ENCODE results near the gene GLMP.

GLMP gene

DNA sequence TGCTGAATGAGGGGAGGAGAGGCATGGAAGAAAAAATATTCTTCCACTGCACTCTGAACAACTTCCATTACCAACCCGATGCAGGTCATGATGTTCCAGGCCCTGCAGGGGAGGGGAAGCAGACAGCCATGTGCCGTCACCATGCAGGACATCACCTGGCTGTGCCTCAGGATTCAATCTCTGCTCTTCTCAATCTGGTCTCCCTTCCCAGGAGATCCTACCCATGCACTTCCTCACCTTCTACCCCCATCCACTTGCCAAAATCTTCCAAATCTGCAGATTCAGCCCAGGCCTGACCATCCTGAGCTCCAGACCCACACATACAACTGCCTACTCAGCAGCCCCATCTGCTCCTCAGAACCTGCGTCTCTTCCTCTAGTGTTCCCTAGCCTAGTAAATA is 41.8 kb downstream of the GLMP start:
- H3K4me3 ChIP-seq (ENCODE audit: low read depth, low read length), result no peak overlapping the region

DNA sequence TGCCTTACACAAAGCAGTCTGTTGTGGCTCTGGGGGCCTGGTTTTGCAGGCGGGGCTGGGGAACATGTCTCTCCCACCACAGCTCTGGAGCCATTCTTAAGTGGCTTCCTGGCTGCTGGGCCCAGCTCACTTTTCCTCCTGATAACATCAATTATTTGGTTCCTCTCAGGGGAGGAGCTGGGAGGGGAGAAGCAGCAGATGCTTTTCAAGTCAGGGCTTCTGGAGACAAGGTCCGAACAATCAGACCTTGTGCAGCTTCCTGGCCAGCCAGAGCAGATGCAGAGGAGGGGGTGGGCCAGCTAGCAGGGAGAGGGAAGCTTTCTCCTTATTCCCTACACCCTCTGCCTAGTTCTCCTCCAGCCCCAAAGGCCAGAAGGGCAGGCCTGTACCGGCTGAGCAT is 44.0 kb downstream of the GLMP start:
- H3K4me3 ChIP-seq (ENCODE audit: low read depth, low read length), result no peak overlapping the region

DNA sequence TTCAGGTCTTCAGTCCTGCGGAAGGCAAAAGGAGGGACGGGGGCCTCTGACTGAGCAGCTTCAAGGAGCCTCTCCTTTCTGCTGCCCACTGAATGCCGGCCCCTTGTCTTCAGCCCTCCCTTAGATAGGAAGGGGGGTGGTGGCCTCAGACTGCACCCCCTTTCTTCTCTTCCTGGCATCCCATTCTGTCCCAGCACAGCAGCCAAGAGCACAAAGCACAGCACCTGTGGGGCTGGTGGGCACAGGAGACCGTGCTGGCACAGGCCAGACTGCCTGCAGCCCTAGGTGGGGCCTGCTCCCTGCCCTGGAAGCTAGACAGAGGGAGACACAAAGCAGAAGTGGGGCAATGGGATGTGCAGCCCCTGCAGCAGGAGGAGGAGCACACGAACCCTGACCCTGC is 45.9 kb downstream of the GLMP start:
- no peak overlapping the region for H3K4me3 ChIP-seq (ENCODE audit: low read depth, low read length)

DNA sequence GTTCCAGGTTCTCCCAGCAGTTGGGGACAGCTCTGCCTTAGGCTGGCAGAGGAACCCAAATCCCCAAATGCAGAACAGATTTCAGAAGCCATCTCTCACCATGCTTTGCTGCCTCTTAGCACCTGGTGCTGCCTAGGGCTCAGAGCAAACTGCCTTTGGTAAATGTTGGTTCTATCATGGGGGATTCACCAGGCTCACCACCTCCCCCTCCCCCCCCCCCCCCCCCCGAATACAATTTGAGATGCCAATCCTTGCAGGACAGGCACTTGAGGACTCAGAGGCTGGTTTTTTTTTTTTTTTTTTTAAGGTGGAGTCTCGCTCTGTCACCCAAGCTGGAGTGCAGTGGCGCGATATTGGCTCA is 47.2 kb downstream of the GLMP start:
- H3K4me3 ChIP-seq (ENCODE audit: low read depth, low read length), result no peak overlapping the region

DNA sequence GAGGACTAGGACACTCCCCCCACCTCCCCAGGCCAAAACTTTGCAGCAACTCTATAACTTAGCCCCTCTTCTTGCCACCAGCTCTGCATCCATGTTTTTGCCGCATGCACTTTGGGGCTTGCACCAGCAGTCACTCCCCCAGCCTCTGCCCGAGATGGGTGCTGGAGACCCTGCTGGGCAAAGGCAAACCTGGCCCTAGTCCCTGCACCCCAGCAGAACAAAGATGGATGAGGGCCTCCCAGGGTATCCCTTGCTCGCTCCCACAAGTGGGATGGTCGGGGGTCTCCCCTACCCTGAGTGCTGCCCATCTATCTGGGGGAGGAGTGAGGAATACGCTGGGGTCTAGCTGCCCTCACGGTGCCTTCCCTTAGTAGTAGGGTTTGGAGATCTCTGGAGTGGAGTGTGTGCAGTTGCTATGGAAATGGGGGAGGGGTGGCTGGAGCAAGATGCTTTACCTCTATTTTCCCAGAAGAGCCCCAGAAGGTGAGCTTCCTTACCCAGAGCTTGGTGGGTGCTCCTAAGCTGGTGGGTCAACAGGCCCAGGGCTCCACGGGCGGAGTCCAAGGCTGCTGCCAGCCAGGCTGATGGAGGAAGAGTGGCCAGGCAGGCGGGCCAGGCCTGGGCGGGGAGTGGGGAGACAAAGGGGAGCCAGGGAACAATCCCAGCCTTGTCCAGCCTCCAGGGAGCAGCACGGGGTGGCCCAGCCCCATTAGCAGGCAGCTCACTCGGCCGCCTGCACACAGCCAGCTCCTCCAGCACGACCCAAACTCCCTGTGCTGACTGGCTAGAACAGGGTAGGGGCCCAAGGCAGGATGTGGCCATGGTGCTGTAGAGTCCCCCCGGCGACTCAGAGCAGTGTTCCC is 47.8 kb downstream of the GLMP start, which contains the start of gene PAQR6:
TSS of gene PAQR6 (minus strand) at position 597 of the 863 bp plus-strand sequence. CDS start 1,325 bp downstream, outside the sequence.
- H3K4me3 ChIP-seq (ENCODE audit: low read depth, low read length), result no peak within 1 kb of the TSS

DNA sequence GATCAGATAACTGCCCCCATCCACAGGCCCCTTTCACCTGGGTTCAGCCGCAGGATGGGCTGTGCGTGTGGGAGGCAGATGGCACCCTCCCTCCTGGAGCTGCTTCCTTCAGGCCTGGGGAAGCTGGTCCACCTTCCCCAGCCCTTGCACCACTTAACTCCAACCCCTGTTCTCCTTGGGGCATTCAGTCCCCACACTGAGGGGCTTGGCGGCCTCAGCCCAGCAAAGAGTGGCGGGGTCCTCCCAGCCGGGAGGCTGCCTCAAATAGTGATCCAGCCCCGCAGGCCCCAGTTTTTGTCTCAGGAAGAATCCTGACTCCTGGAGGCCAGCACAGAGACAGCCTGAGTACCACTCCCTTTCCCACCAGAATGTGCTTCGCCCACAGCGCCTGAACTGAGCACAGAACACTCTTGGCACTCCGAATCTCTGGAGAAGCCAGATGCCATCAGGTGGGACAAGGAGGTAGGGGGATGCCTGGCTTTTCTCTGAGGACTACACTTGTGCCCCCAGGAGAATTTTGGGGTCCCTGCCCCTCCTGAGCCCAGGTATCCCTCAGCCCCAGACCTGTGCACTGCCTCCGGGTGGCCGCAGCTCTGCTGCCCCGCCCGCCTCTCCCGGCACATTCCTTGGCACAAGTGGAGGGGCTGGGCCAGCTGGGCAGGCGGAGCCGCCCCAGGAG is 48.6 kb downstream of the GLMP start:
- no peak overlapping the region for H3K4me3 ChIP-seq (ENCODE audit: low read depth, low read length)

DNA sequence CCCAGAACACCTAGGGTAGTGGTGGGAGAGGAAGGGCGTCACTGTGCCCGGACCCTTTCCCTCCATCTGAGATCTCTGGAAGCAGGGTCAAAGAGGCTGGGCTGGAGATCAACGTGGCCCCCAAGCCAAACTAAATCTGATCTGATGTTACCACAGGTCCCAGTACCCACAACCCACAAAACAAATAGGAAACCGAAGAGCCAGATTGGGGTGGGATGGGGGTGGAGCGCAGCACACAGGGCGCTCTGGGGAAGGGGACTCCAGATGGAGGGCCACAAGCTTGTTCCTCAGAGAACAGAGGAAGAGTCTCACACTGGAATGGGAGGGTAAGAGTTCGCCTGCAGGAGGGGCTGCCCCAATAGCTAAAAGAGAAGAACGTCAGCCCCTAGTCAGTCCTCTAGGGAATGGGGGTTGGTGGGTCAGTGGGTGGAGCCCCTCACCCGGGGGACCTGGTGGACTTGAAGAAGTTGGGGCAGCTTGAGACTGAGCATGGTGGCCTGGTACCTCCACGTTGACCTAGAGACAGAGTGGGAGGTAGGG is 49.2 kb downstream of the GLMP start:
- H3K4me3 ChIP-seq (ENCODE audit: low read depth, low read length), result no peak overlapping the region

DNA sequence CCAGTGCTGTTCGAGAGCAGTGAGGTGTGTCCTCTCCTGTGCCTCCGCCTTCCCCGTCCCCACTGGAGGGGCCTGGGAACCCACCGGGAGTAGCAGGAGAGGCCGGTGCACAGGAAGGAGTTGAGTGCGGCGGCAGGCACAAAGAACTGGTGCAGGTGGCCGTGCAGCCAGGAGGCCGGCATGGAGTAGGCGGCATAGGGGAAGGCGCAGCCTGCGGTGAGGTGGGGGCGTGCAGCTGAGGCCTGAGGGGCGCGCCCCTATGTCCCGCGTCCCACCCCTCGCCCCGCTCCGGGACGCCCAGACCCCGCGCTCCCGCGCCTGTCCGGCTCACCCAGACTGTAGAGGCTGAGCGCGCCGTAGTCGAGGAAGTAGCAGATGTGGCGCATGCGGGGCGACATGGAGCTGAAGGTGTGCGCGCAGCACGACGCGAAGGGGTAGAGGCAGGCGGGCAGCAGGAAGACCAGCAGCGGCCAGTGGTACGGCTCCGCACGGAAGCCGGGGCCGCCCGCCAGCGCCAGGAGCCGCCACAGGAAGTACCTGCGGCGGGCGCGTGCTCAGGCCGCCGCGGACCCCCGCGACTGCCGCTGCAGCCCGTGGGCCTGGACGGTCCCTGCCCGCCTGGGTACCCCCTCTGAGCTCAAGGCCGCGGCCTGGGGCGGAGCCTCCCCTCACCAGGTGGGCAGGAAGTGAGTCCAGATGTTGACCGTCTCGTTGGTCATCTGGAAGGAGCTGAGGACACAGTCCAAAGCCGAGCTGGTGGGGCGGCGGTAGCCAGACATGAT is 49.8 kb downstream of the GLMP start:
- H3K4me3 ChIP-seq (ENCODE audit: low read depth, low read length), result no peak overlapping the region

DNA sequence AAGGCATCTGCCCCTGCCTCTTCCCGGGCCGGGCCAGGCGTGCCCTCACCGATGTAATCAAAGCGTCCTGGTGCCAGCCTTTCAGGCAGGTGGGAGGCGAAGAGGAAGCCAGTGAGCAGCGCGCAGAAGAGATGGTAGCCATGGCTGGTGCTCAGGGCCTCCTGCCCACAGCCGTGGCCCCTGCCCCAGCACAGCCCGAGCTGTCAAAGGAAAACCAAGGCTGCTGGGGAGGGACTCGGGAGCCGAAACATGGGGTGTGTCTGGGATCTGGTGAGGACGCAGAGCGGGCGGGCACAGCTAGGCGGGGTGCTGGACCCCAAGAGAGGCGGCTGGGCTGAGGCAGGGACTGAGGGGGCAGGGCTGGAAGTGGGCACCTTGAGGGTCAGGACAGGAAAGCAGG is 50.8 kb downstream of the GLMP start:
- H3K4me3 ChIP-seq (ENCODE audit: low read depth, low read length), result no peak overlapping the region

DNA sequence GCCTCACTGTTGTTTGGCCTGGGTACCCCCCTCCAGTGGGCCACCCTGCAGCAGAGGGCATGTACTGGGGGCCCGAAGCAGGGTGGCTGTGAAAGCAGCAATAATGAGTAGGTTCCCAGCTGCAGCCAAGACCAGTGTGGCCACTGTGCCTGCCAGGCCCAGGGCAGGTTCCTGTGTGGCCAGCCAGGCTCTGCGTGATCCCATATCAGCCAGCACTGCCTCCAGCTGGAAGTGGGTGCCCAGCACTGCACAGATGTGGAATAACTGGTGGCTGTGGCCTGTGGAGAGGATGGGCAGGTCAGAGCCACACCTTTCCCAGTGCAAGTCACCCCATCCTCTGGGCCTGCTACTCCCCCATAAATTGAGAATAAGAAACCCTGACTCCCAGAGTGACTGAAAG is 51.4 kb downstream of the GLMP start:
- H3K4me3 ChIP-seq (ENCODE audit: low read depth, low read length), result no peak overlapping the region

DNA sequence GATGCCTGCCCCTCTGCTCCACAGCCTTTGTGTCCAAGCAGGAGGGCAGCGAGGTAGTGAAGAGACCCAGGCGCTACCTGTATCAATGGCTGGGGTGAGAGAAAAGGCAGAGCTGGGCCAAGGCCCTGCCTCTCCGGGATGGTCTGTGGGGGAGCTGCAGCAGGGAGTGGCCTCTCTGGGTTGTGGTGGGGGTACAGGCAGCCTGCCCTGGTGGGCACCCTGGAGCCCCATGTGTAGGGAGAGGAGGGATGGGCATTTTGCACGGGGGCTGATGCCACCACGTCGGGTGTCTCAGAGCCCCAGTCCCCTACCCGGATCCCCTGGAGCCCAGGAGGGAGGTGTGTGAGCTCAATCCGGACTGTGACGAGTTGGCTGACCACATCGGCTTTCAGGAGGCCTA is 52.7 kb downstream of the GLMP start:
- no peak overlapping the region for H3K4me3 ChIP-seq (ENCODE audit: low read depth, low read length)
